ENCODE data around the gene BRMS1. TPM values are rescaled to one million over a fixed set of nuclear protein-coding genes. Genes with fewer than 3 reads are reported as not detected.

The BRMS1 gene
- total RNA-seq, 1 experiment from 2014 or later: 72.8 TPM

Other genes with a start within 250 kb of the BRMS1 start
- 21.5 and 28.1 TPM in 2 replicates for gene KLC2, start 87.4 kb downstream of the BRMS1 start, total RNA-seq (2014; rRNA removed; shearing (Covaris generic))
- gene RAB1B, start 76.5 kb downstream of the BRMS1 start, total RNA-seq (2014; rRNA removed; shearing (Covaris generic)): 140 and 165 TPM in 2 replicates
- 3.5 and 12.0 TPM in 2 replicates for gene CNIH2, start 66.9 kb downstream of the BRMS1 start, total RNA-seq (2014; rRNA removed; shearing (Covaris generic))
- 117 and 125 TPM in 2 replicates for gene YIF1A, start 56.0 kb downstream of the BRMS1 start, total RNA-seq (2014; rRNA removed; shearing (Covaris generic))
- 0.42 and 0.85 TPM in 2 replicates for gene TMEM151A, start 53.2 kb downstream of the BRMS1 start, total RNA-seq (2014; rRNA removed; shearing (Covaris generic))
- gene CD248, start 28.1 kb downstream of the BRMS1 start, total RNA-seq (2014; rRNA removed; shearing (Covaris generic)): 0.83 and 1.4 TPM in 2 replicates
- 7.2 and 9.6 TPM in 2 replicates for gene RIN1, start 8.7 kb downstream of the BRMS1 start, total RNA-seq (2014; rRNA removed; shearing (Covaris generic))
- gene B4GAT1, start 2.5 kb upstream of the BRMS1 start, total RNA-seq (2014; rRNA removed; shearing (Covaris generic)): 41.6 and 41.9 TPM in 2 replicates
- 23.8 and 32.1 TPM in 2 replicates for gene SLC29A2, start 26.7 kb upstream of the BRMS1 start, total RNA-seq (2014; rRNA removed; shearing (Covaris generic))
- gene NPAS4, start 75.9 kb upstream of the BRMS1 start, total RNA-seq (2014; rRNA removed; shearing (Covaris generic)): 0.04 TPM in 1 of 2 replicates, not detected in the other
- gene MRPL11, start 93.7 kb upstream of the BRMS1 start, total RNA-seq (2014; rRNA removed; shearing (Covaris generic)): 148 and 174 TPM in 2 replicates
- gene PELI3, start 121.8 kb upstream of the BRMS1 start, total RNA-seq (2014; rRNA removed; shearing (Covaris generic)): 8.1 and 9.5 TPM in 2 replicates
- gene DPP3, start 135.3 kb upstream of the BRMS1 start, total RNA-seq (2014; rRNA removed; shearing (Covaris generic)): 146 and 156 TPM in 2 replicates
- 25.4 and 26.5 TPM in 2 replicates for gene BBS1, start 165.5 kb upstream of the BRMS1 start, total RNA-seq (2014; rRNA removed; shearing (Covaris generic))
- gene ZDHHC24, start 200.9 kb upstream of the BRMS1 start, total RNA-seq (2014; rRNA removed; shearing (Covaris generic)): 14.8 and 25.8 TPM in 2 replicates
- 36.9 and 68.8 TPM in 2 replicates for gene ACTN3, start 201.8 kb upstream of the BRMS1 start, total RNA-seq (2014; rRNA removed; shearing (Covaris generic))
- gene CTSF, start 223.5 kb upstream of the BRMS1 start, total RNA-seq (2014; rRNA removed; shearing (Covaris generic)): 4.8 and 5.1 TPM in 2 replicates
- 0.52 and 0.67 TPM in 2 replicates for gene CCDC87, start 248.0 kb upstream of the BRMS1 start, total RNA-seq (2014; rRNA removed; shearing (Covaris generic))
- gene CCS, start 248.1 kb upstream of the BRMS1 start, total RNA-seq (2014; rRNA removed; shearing (Covaris generic)): 47.6 and 53.7 TPM in 2 replicates